HEK293 (cell line): ENCODE data around the gene THAP7.

ENCODE experiments used
- ZNF423 ChIP-seq: fragments of 450-650 bp; formaldehyde crosslinking; IDR thresholded peaks from 2 replicates; pipeline ENCODE4 v1.5.1; 2016; ENCODE audit warnings: missing biosample characterization, missing genetic modification characterization
- ZNF514 ChIP-seq: fragments of 450-650 bp; formaldehyde crosslinking; IDR thresholded peaks from 2 replicates; pipeline ENCODE4 v1.5.1; 2016; ENCODE audit warnings: missing biosample characterization, missing genetic modification characterization

GRCh38 chr22:21030032-21030431, 28.1 kb upstream of the THAP7 start:
- TF ChIP-seq ZNF423 (tag by site-specific recombination) (no peak), ZNF514 (no peak)
